HG02763 (cell line): Measurements from ENCODE around the gene FNDC11.
"Not testable (repeated sequence)": the region's sequence is repeated elsewhere in the genome, so short reads cannot be mapped to it uniquely, and the experiment has no call there.

Experiments
- ATAC-seq: cut with Tn5 transposase; IDR thresholded peaks from one replicate; pipeline ENCODE4 v1.9.1; 2021; ENCODE audit warnings: mild to moderate bottlenecking, moderate library complexity; ENCODE audit not compliant: unreplicated experiment

The FNDC11 gene

DNA sequence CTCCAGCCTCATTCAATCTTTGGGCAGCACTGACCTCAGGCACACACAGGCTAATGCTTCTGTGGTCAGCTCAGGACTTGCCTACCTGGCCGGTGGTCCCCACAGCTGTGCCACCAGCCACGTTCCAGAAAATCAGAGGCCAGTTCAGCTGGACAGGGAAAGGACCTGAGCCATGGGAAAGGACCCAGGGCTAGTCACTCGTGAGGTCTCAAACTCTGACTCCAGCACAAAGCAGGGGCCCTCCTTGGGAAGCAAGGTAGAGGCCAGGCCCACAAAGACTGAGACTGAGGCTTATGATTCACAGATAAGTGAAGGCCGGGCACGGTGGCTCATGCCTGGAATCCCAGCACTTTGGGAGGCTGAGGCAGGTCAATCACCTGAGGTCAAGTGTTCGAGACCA, 42.5 kb downstream of the FNDC11 start:
- no peak for ATAC-seq

GRCh38 chr20:63597651-63598478, 43.9 kb downstream of the FNDC11 start:
- ATAC-seq, result no peak

GRCh38 chr20:63598479-63599395, 44.8 kb downstream of the FNDC11 start:
- ATAC-seq, result no peak

DNA sequence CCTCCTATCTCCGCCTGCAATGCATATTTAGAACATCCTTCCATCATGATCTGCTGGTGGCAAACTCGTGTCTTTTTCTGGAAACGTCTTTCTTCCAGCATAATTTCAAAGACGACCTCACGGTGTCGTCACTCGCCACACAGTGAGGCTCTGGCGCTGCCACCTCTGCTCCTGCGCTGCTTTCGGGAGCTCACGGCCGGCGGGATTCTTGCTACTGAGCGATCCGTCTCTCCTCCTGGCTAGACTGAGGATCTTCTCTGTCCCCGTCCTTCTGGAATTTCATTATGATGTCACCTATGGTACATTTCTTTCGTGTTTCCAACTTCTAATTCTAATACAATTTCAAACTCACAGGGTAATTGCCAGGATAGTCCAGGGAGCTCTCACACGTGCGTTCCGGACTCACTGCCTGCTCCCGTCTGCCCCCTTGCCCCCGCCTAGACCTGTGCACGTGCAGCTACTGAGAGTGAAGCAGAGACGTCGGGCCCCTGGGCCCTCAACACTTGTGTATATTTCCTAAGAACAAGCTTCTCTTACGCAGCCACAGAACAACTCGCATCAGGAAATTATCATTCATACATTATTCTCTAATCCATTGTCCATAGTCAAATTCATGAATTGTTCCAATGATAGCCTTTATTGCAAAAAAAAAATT, 45.6 kb downstream of the FNDC11 start:
- no peak for ATAC-seq

DNA sequence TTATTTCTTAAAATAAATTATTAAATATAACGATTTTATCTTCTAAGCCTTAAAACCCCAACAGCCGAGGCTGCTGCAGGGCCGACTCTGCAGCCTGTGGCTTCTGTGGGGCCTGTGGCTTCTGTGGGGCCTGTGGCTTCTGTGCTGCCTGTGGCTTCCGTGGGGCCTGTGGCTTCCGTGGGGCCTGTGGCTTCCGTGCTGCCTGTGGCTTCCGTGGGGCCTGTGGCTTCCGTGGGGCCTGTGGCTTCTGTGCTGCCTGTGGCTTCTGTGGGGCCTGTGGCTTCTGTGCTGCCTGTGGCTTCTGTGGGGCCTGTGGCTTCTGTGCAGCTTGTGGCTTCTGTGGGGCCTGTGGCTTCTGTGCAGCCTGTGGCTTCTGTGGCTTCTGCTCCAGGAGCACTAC, 47.7 kb downstream of the FNDC11 start:
- ATAC-seq, result not testable (repeated sequence)

DNA sequence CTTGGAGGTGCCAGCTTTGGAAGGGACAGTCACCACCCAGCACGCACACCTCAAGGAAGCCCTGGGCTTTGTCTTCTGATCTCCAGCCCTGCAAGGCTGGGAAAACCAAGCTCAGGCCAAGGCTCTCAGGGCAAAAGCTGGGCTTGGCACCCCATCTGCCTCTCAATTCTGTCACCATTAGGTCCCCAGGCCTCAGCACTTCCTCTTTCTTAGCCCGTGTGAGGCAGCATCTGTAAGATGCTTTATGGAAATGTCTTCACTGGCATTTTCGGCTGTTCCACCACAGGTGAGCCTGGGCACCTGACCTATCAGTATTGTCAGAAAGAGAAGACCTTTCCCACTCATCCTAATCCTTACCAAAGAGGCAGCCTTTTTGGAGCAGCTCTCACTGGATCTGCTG, 48.4 kb downstream of the FNDC11 start:
- no peak for ATAC-seq
